HCT116 (cell line): ENCODE results near the gene WNK2. TPM values are rescaled to one million over a fixed set of nuclear protein-coding genes. Genes with fewer than 3 reads are reported as not detected.

ENCODE experiments used
- ATAC-seq: fragments of 200-7000 bp; cut with Tn5 transposase; 2 replicates; pipeline ENCODE4 v1.9.1; 2020; ENCODE audit warnings: mild to moderate bottlenecking, moderate library complexity
- BruUV-seq: library from RNA; stranded (reverse); fragments of 400-500 nt; replicated peaks from 2 replicates; lab custom pipeline; 2021; lab: Mats Ljungman, UMichigan
- CTCF ChIA-PET: fragments of 300-600 bp; sonication (Branson Sonifier 250); formaldehyde crosslinking; loops from one replicate; lab custom pipeline; 2021; ENCODE audit warnings: antibody characterized with exemption; lab: Charles Lee
- POLR2A ChIA-PET: fragments of 300-600, 350-600 bp; sonication (Branson Sonifier 250); formaldehyde crosslinking; loops from one replicate; lab custom pipeline; 2021; ENCODE audit warnings: antibody characterized with exemption; lab: Charles Lee
- RAD21 ChIA-PET, 2 experiments: fragments of 300-600 bp; sonication (Branson Sonifier 250); formaldehyde crosslinking; loops; one replicate each; lab custom pipeline; 2023; ENCODE audit warnings: low total read pairs in 2 of 2; ENCODE audit not compliant: uncharacterized antibody in 2 of 2, unreplicated experiment in 2 of 2, low non-redundant PET in 1 of 2; lab: Charles Lee
- DNase-seq: peaks from one replicate; pipeline ENCODE4 v3.0.0-alpha.2; 2010; ENCODE audit warnings: low read depth, low spot score
- H2AFZ ChIP-seq: fragments of 200-600 bp; shearing (Covaris generic), sonication (generic); 2 replicates; pipeline ENCODE4 v1.6.1; 2017; ENCODE audit warnings: low read depth, mixed run types, mixed read lengths, antibody characterized with exemption, low read length; ENCODE audit not compliant: poor library complexity, severe bottlenecking
- H3K27ac ChIP-seq: 2 replicates; pipeline ENCODE4 v1.5.1; 2012; ENCODE audit warnings: low read depth, low read length
- H3K27me3 ChIP-seq: fragments of 200-600 bp; sonication (generic); 2 replicates; pipeline ENCODE4 v1.6.1; 2016; ENCODE audit warnings: mixed run types, low read length, mixed read lengths; ENCODE audit not compliant: insufficient read depth
- H3K36me3 ChIP-seq, 2 experiments: fragments of 200-500 bp in 1 of 2; fragments of 200-600 bp in 1 of 2; sonication (Bioruptor generic) in 1 of 2; sonication (generic) in 1 of 2; 2 replicates each; pipeline versions ENCODE4 v1.5.1 to v1.6.1; 2014 to 2016; ENCODE audit warnings: low read length in 2 of 2, inconsistent platforms in 1 of 2, mixed read lengths in 1 of 2, mixed run types in 1 of 2; ENCODE audit not compliant: insufficient read depth in 2 of 2, control insufficient read depth in 1 of 2
- H3K4me1 ChIP-seq, 2 experiments: fragments of 200-600 bp in 1 of 2; sonication (generic) in 1 of 2; 2 replicates each; pipeline versions ENCODE4 v1.5.1 to v1.6.1; 2012 to 2017; ENCODE audit warnings: low read length in 2 of 2, inconsistent platforms in 1 of 2, mild to moderate bottlenecking in 1 of 2, mixed read lengths in 1 of 2, mixed run types in 1 of 2, moderate library complexity in 1 of 2; ENCODE audit not compliant: insufficient read depth in 2 of 2, control insufficient read depth in 1 of 2
- H3K4me2 ChIP-seq: fragments of 200-600 bp; sonication (generic); 2 replicates; pipeline ENCODE4 v1.6.1; 2017; ENCODE audit warnings: mixed run types, low read length, mixed read lengths
- H3K4me3 ChIP-seq, 2 experiments: fragments of 200-600 bp in 1 of 2; sonication (generic) in 1 of 2; replicated peaks in 1 of 2; 2 replicates each; pipeline ENCODE4 v1.5.1; 2011 to 2016; ENCODE audit warnings: low read length in 2 of 2, control low read depth in 1 of 2, low read depth in 1 of 2, mild to moderate bottlenecking in 1 of 2, mixed read lengths in 1 of 2, mixed run types in 1 of 2
- H3K79me2 ChIP-seq: fragments of 200-600 bp; sonication (generic); 2 replicates; pipeline ENCODE4 v1.6.1; 2017; ENCODE audit warnings: mild to moderate bottlenecking, mixed run types, low read length, moderate library complexity, mixed read lengths; ENCODE audit not compliant: insufficient read depth
- H3K9ac ChIP-seq: fragments of 200-600 bp; sonication (generic); 2 replicates; pipeline ENCODE4 v1.6.1; 2016; ENCODE audit warnings: low read length, mixed read lengths
- H3K9me2 ChIP-seq: fragments of 200-600 bp; sonication (generic), shearing (Covaris generic); 2 replicates; pipeline ENCODE4 v1.6.1; 2017; ENCODE audit warnings: mixed run types, mild to moderate bottlenecking, moderate library complexity; ENCODE audit not compliant: insufficient read depth
- H3K9me3 ChIP-seq, 2 experiments: fragments of 200-500 bp in 1 of 2; fragments of 200-600 bp in 1 of 2; sonication (Bioruptor generic) in 1 of 2; sonication (generic) in 1 of 2; 2 replicates each; pipeline ENCODE4 v1.6.1; 2014 to 2017; ENCODE audit warnings: low read length in 2 of 2, mixed read lengths in 2 of 2, inconsistent platforms in 1 of 2, low read depth in 1 of 2, mild to moderate bottlenecking in 1 of 2, mixed run types in 1 of 2, moderate library complexity in 1 of 2; ENCODE audit not compliant: control insufficient read depth in 1 of 2, insufficient read depth in 1 of 2
- H4K20me1 ChIP-seq: fragments of 200-600 bp; sonication (generic), shearing (Covaris generic); 2 replicates; pipeline ENCODE4 v1.6.1; 2017; ENCODE audit warnings: mixed run types, mild to moderate bottlenecking, moderate library complexity; ENCODE audit not compliant: insufficient read depth
- CEBPB ChIP-seq: IDR thresholded peaks from 2 replicates; pipeline ENCODE4 v1.6.1; 2012; ENCODE audit warnings: low read depth
- RAD21 ChIP-seq: IDR thresholded peaks from 2 replicates; pipeline ENCODE4 v1.6.1; 2012; ENCODE audit warnings: low read depth, mild to moderate bottlenecking
- intact Hi-C: fragments of 100-400 bp; cut with micrococcal nuclease; formaldehyde crosslinking; loops from 2 replicates; pipeline ENCODE4 v1.10.0; 2022
- total RNA-seq: library from RNA; stranded (reverse); gene quantifications from one replicate; pipeline ENCODE4 v1.2.1, GENCODE V29; 2021; ENCODE audit not compliant: unreplicated experiment
- TF ChIP-seq, protein P1 (sequence below), 3 experiments: fragments of 200-600 bp in 1 of 3; sonication (generic) in 1 of 3; IDR thresholded peaks in 2 of 3; conservative IDR thresholded peaks in 1 of 3; 2 replicates each; pipeline ENCODE4 v1.5.1; 2012 to 2017; ENCODE audit warnings: low read depth in 2 of 3, low read length in 2 of 3, antibody characterized with exemption in 1 of 3, borderline replicate concordance in 1 of 3, control low read depth in 1 of 3, mild to moderate bottlenecking in 1 of 3, mixed read lengths in 1 of 3, mixed run types in 1 of 3, moderate library complexity in 1 of 3; ENCODE audit not compliant: insufficient read depth in 1 of 3
- TF ChIP-seq, protein P2 (sequence below): IDR thresholded peaks from 2 replicates; pipeline ENCODE4 v1.6.1; 2012

The WNK2 gene
- total RNA-seq, 1 experiment from 2014 or later: 24.4 TPM

DNA sequence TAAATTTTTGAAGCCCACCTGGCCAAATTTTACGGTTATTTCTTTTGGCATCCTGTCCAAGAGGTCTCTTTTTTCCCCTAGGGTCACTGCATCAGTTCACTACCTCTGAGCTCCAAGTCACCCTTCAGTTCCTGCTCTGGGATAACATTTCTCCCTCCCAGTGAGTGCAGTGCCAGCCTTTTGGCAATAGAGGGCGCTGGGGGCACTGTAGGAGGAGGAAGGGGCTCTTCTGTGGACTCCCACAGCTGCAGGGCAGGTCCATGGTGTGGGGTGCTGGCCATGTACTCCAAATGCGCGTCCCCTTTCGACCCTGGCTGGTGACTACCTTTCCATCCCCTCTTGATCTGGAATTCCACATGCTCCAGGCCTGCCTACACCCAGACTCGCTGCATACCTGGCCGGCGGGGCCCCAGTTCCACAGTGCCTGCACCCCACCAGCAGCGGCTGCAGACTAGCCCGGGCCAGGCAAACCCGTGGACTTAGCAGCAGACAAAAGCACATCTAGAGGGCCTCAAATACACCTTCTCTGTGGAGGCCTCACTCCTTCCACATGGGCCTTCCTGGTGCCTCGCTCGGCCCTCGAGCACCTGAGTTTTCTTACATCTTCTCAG, 29.5 kb upstream of the WNK2 start:
- POLR2A ChIA-PET: interaction anchor here (1.0 kb wide), 1 partner anchor 20 kb away, joined by 3 read pairs; the partner anchor contains the start of gene NINJ1
- CTCF ChIA-PET: interaction anchor here (0.6 to 1.6 kb wide), 16 partner anchors 8 to 412 kb away, joined by 3 to 18 read pairs (median 6); no protein-coding TSS in a partner anchor
- Histone ChIP-seq H3K79me2 (no peaks in the 10 kb centered on the region), H3K4me1 (peaks cover 0 to 2% of the 10 kb centered on the region in 2 experiments; a peak in 2 of 4 replicates), H3K4me2 (no peak overlapping the region), H3K27ac (no peak overlapping the region), H4K20me1 (no peaks in the 10 kb centered on the region), H3K9me3 (no peaks in the 10 kb centered on the region), H3K4me3 (no peak overlapping the region), H3K9me2 (no peaks in the 10 kb centered on the region), H3K27me3 (no peaks in the 10 kb centered on the region), H2AFZ (no peak overlapping the region), H3K9ac (no peak overlapping the region), H3K36me3 (no peaks in the 10 kb centered on the region)
- RAD21 ChIA-PET: interaction anchor here (0.6 to 1.4 kb wide), 4 partner anchors 148 to 856 kb away, joined by 3 to 7 read pairs (median 4); no protein-coding TSS in a partner anchor
- no TSS peak for BruUV-seq
- TF ChIP-seq, protein P1, sequence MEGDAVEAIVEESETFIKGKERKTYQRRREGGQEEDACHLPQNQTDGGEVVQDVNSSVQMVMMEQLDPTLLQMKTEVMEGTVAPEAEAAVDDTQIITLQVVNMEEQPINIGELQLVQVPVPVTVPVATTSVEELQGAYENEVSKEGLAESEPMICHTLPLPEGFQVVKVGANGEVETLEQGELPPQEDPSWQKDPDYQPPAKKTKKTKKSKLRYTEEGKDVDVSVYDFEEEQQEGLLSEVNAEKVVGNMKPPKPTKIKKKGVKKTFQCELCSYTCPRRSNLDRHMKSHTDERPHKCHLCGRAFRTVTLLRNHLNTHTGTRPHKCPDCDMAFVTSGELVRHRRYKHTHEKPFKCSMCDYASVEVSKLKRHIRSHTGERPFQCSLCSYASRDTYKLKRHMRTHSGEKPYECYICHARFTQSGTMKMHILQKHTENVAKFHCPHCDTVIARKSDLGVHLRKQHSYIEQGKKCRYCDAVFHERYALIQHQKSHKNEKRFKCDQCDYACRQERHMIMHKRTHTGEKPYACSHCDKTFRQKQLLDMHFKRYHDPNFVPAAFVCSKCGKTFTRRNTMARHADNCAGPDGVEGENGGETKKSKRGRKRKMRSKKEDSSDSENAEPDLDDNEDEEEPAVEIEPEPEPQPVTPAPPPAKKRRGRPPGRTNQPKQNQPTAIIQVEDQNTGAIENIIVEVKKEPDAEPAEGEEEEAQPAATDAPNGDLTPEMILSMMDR (IDR thresholded peaks at IDR 0.05 in 2 of 3, conservative IDR thresholded peaks at IDR 0.05 in 1 of 3; ENCODE audit: borderline replicate concordance in 1 of 3, insufficient read depth in 1 of 3, low read depth in 2 of 3, low read length in 2 of 3): peak; percentile 67 to 93 (median 93); a peak in 5 of 6 replicates
- TF ChIP-seq, protein P2, sequence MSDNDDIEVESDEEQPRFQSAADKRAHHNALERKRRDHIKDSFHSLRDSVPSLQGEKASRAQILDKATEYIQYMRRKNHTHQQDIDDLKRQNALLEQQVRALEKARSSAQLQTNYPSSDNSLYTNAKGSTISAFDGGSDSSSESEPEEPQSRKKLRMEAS: no peak
- TF ChIP-seq RAD21 (peak; percentile 70), CEBPB (no peak)
- intact Hi-C loops: loop anchor here (5.0 kb wide), 1 partner anchor 47 kb away; no protein-coding TSS in a partner anchor
- DNase-seq: no peak
- peak; percentile 89 for ATAC-seq
